Erythroblast (primary cell): Measurements from ENCODE around the gene TRIM21.

ENCODE experiments used
- GATA1 ChIP-seq: IDR thresholded peaks from 2 replicates; pipeline ENCODE4 v1.6.1; 2011; ENCODE audit warnings: low read depth, mild to moderate bottlenecking, control low read depth, low read length, moderate library complexity
- POLR2A ChIP-seq: IDR thresholded peaks from 2 replicates; pipeline ENCODE4 v1.6.1; 2011; ENCODE audit warnings: mild to moderate bottlenecking, low read length

DNA sequence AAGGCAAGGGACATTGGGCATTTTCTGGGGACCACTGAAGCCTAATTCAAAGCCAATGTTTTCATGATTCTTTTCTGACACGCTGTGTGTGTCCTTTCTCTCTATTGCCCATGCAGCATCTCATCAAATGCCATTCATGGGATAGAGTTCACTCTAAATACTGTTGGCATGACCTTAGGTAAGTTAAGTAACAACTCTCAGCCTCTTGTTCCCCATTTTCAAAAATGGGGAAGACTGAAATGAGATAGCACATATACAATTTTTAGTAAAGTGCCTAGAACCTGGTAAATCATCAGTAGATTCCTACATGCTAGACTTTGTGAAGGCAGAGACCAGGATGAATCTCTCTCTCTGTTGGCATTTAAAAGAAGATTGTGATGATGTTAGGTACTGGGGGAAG is 42.9 kb upstream of the TRIM21 start:
- TF ChIP-seq POLR2A (no peak), GATA1 (no peak)
